ENCODE data around the gene TATDN2. TPM values are rescaled to one million over a fixed set of nuclear protein-coding genes. Genes with fewer than 3 reads are reported as not detected.
"Not testable (repeated sequence)": the region's sequence is repeated elsewhere in the genome, so short reads cannot be mapped to it uniquely, and the experiment has no call there.

The TATDN2 gene
- total RNA-seq, 1 donor from 2014 or later, result 31.8 TPM

DNA sequence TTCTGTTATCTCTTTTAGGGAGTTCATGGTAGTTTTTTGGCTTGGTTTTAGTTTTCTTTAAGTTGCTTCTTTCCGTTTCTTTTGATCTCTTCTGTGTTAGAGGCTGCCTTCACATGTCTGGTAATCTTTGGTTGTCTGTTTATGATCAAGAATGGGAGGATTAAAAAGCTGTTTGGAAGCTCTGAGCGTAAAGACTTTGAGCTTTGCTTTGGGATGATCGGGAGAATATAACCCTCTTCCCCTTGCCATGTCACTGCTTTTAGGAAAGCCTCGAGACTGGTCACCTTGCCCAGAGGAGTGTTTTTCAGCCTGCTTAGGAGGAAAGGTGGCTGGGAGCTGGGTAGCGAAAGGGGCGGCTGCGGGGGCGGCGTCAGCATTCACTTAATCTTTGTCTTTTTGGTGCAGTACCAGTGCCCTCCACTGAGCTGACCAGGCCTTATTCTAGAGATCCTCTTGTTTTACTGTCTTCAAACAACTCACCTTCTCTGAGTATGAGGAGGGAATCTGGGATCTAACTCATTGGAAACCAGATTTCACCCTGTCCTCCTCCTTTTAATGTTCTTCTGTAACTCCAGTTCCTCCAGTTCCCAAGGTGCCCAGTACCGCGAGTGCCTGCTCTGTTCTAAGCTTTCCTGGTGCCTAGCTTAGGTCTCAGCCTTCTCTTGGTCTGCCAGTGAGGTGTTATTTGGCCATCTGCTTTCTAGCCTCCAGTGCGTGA, 15.5 kb downstream of the TATDN2 start:
- H3K4me3 Mint-ChIP-seq (ENCODE audit: unreplicated experiment), result no peak overlapping the region
- H3K4me1 Mint-ChIP-seq (ENCODE audit: low read depth), result peaks cover 19% of the 10 kb centered on the region
- no peaks in the 10 kb centered on the region for H3K9me3 Mint-ChIP-seq (ENCODE audit: low read depth)
- no peaks in the 10 kb centered on the region for H3K27me3 Mint-ChIP-seq (ENCODE audit: low read depth)
- no peak for DNase-seq (ENCODE audit: low spot score)
- H3K36me3 Mint-ChIP-seq (ENCODE audit: low read depth), result peaks cover 37% of the 10 kb centered on the region
- H3K27ac Mint-ChIP-seq (ENCODE audit: unreplicated experiment), result peak overlapping the region; percentile 46
- TF ChIP-seq, protein P1, sequence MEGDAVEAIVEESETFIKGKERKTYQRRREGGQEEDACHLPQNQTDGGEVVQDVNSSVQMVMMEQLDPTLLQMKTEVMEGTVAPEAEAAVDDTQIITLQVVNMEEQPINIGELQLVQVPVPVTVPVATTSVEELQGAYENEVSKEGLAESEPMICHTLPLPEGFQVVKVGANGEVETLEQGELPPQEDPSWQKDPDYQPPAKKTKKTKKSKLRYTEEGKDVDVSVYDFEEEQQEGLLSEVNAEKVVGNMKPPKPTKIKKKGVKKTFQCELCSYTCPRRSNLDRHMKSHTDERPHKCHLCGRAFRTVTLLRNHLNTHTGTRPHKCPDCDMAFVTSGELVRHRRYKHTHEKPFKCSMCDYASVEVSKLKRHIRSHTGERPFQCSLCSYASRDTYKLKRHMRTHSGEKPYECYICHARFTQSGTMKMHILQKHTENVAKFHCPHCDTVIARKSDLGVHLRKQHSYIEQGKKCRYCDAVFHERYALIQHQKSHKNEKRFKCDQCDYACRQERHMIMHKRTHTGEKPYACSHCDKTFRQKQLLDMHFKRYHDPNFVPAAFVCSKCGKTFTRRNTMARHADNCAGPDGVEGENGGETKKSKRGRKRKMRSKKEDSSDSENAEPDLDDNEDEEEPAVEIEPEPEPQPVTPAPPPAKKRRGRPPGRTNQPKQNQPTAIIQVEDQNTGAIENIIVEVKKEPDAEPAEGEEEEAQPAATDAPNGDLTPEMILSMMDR (IDR thresholded peaks at IDR 0.05), result peak; percentile 71

DNA sequence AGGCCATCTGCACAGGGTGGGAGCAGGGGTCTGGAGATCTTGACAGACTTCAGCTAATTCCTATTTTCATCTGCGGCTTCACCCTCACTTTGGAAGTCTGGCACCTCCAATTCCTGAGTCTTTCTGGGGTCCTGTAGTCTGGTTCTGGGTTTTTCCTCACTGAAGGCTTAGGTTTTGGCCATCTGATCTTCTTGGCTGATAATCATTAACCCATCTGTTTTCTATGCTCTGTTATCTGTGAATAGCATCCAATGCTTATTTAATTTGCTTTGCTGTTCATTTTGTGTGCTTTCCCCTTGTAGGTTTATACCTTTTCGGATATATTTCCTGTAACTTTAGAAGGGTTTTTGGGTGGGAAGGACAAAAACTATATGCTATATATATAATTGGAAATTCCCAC, 17.6 kb downstream of the TATDN2 start:
- DNase-seq (ENCODE audit: low spot score), result no peak
- H3K27ac Mint-ChIP-seq (ENCODE audit: unreplicated experiment), result no peak overlapping the region
- peaks cover 36% of the 10 kb centered on the region for H3K36me3 Mint-ChIP-seq (ENCODE audit: low read depth)

DNA sequence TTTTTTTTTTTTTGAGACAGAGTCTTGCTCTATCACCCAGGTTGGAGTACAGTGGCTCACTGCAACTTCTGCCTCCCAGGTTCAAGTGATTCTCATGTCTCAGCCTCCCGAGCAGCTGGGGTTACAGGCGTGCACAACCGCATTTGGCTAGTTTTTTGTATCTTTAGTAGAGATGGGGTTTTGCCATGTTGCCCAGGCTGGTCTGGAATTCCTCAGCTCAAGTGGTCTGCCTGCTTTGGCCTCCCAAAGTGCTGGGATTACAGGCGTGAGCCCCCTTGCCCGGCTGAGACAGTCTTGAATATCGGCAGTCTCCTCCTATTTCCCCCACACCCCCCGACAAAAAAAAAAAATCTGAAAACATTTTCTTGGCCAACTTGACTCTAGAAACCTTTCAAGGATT, 18.7 kb downstream of the TATDN2 start:
- peaks cover 31% of the 10 kb centered on the region for H3K36me3 Mint-ChIP-seq (ENCODE audit: low read depth)
- H3K27ac Mint-ChIP-seq (ENCODE audit: unreplicated experiment); H3K27me3 Mint-ChIP-seq (ENCODE audit: low read depth); H3K4me3 Mint-ChIP-seq (ENCODE audit: unreplicated experiment); H3K9me3 Mint-ChIP-seq (ENCODE audit: low read depth); DNase-seq (ENCODE audit: low spot score): not testable (repeated sequence)
- H3K4me1 Mint-ChIP-seq (ENCODE audit: low read depth), result peaks cover 19% of the 10 kb centered on the region

More for the DNA sequence above, 17.6 kb downstream of the TATDN2 start:
- H3K9me3 Mint-ChIP-seq (ENCODE audit: low read depth), result no peaks in the 10 kb centered on the region
- TF ChIP-seq, protein P1 (IDR thresholded peaks at IDR 0.05), result no peak
- H3K4me1 Mint-ChIP-seq (ENCODE audit: low read depth), result peaks cover 19% of the 10 kb centered on the region
- H3K4me3 Mint-ChIP-seq (ENCODE audit: unreplicated experiment), result no peak overlapping the region
- H3K27me3 Mint-ChIP-seq (ENCODE audit: low read depth), result no peaks in the 10 kb centered on the region

GRCh38 chr3:10268116-10268515, 19.9 kb downstream of the TATDN2 start:
- no peak overlapping the region for H3K4me3 Mint-ChIP-seq (ENCODE audit: unreplicated experiment)
- peaks cover 23% of the 10 kb centered on the region for H3K4me1 Mint-ChIP-seq (ENCODE audit: low read depth)
- no peaks in the 10 kb centered on the region for H3K9me3 Mint-ChIP-seq (ENCODE audit: low read depth)
- no peak overlapping the region for H3K27ac Mint-ChIP-seq (ENCODE audit: unreplicated experiment)
- H3K36me3 Mint-ChIP-seq (ENCODE audit: low read depth), result peaks cover 29% of the 10 kb centered on the region
- no peak for DNase-seq (ENCODE audit: low spot score)
- H3K27me3 Mint-ChIP-seq (ENCODE audit: low read depth), result no peaks in the 10 kb centered on the region
- TF ChIP-seq, protein P1 (IDR thresholded peaks at IDR 0.05), result no peak

GRCh38 chr3:10268930-10269329, 20.7 kb downstream of the TATDN2 start:
- peaks cover 23% of the 10 kb centered on the region for H3K36me3 Mint-ChIP-seq (ENCODE audit: low read depth)

More at GRCh38 chr3:10268930-10269329, 20.7 kb downstream of the TATDN2 start:
- no peaks in the 10 kb centered on the region for H3K27me3 Mint-ChIP-seq (ENCODE audit: low read depth)
- H3K27ac Mint-ChIP-seq (ENCODE audit: unreplicated experiment), result no peak overlapping the region
- TF ChIP-seq, protein P1 (IDR thresholded peaks at IDR 0.05), result no peak
- H3K4me1 Mint-ChIP-seq (ENCODE audit: low read depth), result peaks cover 22% of the 10 kb centered on the region
- H3K9me3 Mint-ChIP-seq (ENCODE audit: low read depth), result no peaks in the 10 kb centered on the region
- H3K4me3 Mint-ChIP-seq (ENCODE audit: unreplicated experiment), result no peak overlapping the region
- no peak for DNase-seq (ENCODE audit: low spot score)

All from chondrocyte (in vitro differentiated cells).